ENCODE data around the gene WHRN.

- no peak for TF ChIP-seq POLR2A (IDR thresholded peaks at IDR 0.05)
- no peak for TF ChIP-seq CTCF (IDR thresholded peaks at IDR 0.05)
- TF ChIP-seq EP300 (IDR thresholded peaks at IDR 0.05): no peak
Measured at GRCh38 chr9:114516913-114517312, 11.6 kb upstream of the WHRN start.

All from tibial nerve (tissue), 4 donors.